HG03439 (cell line): ENCODE measurements around the gene CCDC192.
"Not testable (repeated sequence)": the region's sequence is repeated elsewhere in the genome, so short reads cannot be mapped to it uniquely, and the experiment has no call there.

Experiments used
- ATAC-seq: cut with Tn5 transposase; IDR thresholded peaks from one replicate; pipeline ENCODE4 v1.9.1; 2021; ENCODE audit warnings: mild to moderate bottlenecking, moderate library complexity; ENCODE audit not compliant: unreplicated experiment

CCDC192 gene, protein sequence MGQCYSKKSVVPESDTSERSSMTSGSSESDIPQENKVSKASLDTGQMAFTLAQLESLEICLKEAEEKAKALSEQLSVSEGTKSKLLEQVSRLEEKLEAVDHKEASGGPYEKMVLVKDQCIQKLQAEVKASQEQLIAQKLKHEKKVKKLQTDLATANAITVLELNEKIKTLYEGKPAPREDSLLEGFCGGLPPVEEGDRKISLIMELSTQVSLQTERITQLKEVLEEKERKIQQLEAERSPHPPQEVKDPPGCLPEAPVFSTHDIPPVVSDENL

DNA sequence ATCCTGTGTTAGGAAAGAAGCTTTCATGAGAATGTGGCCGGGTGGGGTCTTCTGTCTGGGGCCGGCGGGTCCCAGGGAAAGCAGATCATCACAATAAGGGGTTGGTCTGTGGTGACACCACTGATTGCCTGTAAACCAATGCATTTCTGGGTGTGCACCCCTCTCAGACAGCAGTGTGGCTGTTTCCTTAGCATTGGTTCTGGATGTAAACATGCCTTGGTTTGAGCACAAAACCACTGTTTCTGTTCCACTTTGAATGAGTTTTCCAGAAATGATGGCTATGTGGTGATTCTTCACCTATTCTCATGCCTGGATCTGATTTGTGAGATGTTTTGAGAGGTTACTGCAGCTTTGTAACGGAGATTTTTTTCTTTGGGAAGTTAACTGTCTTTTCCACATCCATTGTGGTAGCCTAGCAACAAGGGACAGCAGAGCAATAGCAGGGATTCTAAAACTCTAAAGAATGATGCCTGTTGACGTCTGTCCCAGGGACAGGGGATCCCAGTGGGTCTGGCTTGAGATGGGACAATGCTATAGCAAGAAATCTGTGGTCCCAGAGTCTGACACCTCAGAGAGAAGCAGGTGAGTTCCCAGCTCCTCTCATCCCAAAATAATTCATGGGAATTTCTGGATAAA lies at the start of gene CCDC192:
TSS of gene CCDC192 (plus strand) at position 466 of the 636 bp plus-strand sequence. CDS start at position 521, 55 bp downstream.
- no peak for ATAC-seq

DNA sequence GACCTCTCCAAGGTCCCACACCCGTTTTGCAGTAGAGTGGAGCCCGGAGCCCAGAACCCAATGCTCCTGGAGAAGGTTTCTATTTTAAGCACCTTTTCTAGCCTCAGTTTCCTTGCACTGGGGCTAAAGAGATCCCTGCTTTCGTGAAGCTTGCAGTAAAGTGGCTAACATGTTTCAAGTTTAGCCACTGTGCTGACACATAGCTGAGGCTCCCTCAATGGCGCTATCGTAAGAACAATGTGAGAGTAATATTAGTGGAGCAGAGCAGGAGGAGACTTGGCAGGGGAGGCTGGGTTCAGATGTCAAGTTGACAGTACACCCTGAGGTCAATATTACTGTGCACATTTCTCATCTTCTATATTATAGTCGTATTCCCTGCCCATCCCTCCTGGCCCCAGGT lies 46.4 kb upstream of the CCDC192 start:
- no peak for ATAC-seq

DNA sequence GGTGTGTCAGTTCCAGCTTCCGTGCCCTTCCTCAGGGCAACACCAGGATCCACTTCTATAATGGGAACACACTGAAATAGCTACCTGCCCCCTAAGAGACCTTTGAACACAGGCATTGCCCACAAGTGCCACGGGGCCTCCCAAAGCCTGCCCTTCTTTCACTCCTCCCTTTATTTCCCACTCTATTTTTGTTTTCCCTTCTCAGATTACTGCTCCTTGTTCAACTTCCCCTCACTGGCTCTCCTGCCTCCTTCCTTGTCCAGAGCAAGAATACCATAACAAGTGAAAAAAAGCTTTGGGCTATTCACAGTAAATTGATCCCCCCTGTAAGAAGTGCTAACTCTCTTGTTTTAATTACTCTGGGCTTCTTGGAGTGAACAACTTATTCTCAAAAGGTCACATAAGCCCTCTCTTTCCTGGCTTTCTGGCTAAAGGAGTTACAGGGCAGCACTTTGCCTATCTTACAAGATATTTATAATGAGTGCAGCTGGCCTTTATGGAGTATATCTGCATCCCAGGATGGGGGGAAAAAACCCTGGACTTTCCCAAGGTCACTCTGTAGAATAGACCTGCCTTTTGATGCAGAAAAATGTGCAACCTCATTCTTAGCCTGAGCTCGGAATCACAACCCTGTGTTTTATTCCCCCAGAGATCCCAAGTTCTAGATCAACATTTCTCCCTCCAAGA lies 43.0 kb upstream of the CCDC192 start:
- no peak for ATAC-seq

DNA sequence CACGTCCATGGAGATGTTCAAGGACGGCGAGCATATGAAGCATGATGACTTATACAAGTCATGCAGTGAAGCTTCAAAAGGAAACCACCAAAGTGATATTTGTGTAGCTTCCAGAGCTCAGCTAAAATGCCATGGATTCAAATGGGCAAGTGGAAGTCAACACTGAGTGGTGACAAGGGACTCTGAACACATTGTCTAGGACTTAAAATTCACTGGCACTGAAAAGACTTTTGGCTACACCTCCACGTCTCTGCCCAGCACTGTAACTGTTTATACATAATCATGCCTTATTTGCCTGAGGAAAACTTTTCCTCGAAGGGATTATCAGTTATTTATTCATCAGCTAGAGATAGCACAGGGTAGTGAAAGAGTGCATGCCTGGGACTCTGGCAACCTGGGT lies 39.1 kb upstream of the CCDC192 start:
- no peak for ATAC-seq

DNA sequence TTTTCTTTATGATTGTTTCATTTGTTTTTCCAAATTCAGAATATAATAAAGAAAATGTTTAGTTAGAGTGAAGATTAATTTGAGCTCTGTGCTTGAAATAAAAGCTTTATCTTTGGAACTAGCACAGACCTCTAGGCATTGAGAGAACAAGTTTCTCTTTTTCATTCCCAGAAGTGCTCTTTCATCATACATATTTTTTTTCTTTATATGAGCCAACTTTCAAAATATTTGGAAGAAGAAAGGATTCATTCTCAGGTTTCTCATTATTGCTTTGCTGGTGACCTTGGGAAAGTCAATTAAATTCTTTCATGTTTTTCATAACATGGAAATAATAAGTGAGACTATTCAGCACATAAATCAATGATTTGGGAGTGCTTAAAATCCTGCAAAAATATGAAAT lies 37.5 kb upstream of the CCDC192 start:
- ATAC-seq, result no peak

DNA sequence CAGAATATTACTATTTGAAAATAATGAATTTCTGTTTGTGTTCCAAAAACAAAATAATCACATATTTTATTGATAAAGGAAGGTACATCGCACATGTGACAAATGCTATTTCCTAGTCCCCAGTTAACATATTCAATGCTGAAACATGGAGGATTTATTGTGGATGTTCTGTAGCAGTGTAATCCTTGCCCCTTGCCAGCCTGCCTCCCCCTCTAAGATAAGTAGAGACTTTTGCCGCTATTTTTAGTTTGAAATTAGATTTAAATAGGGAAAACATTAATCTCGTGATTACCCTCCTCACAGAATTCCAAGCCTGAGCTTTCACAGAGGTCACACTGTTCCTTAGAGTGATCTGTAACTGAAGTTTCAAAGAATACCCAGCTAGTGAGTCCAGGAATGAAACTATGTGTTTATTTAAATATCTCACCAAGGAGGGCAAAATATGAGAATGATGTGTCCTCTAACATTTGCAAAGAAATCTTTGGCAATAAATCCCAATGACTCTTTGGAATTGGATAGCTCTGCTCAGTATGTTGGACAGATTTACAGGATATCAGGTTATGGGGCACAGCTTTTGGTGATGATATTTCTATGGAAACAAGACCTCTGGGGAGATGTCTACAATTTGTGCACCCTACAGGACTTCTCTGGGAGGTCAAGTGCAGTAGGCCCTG lies 37.0 kb upstream of the CCDC192 start:
- no peak for ATAC-seq

DNA sequence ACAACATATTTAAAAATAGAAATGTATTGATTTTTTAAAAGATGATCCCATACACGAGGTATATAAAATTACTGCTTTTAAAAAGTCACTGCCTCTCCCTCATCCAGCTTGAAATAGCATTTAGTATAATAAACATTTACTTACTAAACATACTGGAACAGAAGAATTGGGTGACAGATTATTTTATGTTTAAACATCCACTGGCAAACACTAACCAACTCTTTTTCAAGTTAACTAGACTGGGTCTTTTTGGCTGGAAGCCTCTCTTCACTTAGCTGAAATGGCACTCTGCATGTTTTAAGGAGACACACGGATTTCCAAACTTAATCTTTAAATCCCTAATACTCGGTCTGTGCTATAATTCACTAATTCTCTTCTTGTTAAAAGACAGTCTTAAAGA lies 35.3 kb upstream of the CCDC192 start:
- no peak for ATAC-seq

DNA sequence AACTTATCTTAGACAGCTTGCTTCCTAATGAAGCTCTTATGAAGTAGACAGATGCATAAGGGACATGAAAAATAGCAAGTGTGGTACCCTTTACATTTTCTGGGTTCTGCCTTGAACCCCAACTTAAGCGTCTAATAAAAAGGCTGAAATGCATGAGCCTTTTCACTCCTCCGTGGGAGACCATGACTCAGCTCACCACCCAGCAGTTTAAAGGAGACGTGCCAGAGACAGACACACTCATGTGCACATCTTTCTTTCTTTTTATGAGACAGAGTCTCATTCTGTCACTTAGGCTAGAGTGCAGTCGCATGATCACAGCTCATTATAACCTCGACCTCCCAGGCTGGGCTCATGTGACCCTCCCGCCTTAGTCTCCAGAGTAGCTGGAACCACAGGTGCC lies 32.0 kb upstream of the CCDC192 start:
- ATAC-seq, result no peak

DNA sequence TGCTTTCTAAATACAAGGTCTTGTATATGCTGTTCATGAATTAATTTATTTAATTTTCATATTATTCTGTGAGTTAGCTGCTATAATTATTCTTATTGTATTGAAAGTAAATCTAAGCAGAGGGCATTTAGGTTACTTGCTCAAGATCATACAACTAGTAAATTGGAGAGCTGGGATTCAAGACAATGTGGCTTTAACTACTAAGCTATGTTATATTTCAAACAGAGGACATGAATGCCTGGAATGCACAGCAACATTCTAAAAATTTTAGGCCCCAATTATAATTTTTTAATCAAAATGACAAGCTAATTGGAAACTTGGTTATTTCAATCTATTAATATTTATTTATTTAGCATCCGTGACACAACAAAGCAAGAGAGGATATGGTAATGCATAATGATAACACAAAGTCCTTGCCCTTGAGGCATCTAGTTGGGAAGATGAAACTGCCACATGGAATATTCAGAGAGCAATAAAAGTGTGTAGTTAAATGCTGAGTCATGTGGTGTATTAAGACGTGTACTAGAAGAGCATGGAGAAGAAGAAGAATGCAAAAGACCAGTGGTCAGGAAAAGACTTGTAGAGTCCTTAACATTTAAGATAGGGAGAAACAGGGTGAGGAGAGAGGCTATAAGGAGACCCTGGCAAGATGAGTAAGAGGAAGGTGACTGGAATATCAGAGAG lies 29.9 kb upstream of the CCDC192 start:
- ATAC-seq, result no peak

DNA sequence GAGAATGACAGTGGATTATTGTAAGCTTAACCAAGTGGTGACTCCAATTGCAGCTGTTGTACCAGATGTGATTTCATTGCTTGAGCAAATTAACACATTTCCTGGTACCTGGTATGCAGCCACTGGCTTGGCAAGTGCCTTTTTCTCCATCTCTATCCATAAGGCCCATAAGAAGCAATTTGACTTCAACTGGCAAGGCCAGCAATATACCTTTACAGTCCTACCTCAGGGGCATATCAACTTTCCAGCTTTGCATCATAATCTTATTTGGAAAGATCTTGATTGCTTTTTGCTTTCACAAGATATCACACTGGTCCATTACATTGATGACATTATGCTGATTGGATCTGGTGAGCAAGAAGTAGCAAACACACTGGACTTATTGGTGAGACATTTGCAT lies 26.2 kb upstream of the CCDC192 start:
- not testable (repeated sequence) for ATAC-seq

DNA sequence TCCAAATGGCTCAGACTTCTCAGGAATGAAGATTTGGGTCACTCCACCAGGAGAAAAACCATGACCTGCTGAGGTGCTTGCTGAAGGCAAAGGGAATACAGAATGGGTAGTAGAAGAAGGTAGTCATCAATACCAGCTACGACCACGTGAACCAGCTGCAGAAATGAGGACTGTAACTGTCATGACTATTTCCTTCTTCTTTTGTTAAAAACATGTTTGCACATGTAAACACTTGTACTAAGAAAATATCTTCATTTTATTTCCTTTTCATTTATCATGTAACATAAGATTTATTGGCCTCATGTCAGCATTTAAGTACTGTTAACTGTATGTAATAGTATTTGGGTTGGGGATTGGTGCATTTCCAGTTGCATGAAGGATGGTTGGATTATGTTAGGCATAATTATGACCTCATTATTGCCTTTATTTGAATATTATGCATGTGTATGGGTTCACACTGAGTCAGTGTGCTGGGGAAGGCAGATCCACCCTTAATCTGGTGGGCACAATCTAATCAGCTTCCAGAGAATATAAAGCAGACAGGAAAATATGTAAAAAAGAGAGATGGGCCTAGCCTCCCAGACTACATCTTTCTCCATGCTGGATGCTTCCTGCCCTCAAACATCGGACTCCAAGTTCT lies 23.4 kb upstream of the CCDC192 start:
- ATAC-seq, result not testable (repeated sequence)

DNA sequence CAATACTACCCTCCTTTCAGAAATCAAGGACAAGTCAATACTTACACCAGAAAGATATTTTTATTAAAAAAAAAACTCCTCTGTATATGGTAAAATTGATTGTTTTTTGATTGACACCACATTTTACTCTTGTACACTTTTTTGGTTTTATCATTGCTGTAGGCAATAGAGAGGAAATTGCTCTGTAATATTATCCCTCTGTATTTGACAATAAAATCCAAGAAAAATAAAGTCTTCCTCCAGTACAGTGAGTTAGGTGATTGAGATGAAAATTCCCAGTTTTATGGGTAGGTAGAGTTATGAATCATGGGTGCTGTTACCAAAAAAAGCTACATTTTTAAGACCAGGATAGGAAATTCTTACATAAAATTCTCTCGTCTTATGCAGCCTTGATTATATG lies 22.6 kb upstream of the CCDC192 start:
- no peak for ATAC-seq

DNA sequence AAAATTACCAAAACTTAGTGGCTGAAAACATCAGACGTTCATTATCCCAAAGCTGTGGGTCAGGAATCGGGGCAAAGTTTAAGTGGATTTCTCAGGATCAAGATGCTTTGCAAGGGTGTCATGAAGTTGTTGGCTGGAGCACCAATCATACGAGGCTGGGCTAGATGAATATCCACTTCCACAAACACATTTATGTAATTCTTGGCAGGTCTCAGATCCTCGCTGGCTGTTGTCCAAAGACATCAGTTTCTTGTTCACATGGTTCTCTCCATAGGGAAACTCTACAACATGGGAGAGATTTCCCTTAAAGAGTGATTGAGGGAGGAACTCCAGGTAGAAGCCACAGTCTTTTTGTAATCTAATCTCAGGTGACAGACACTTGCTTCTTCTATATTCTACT lies 20.2 kb upstream of the CCDC192 start:
- ATAC-seq, result no peak

DNA sequence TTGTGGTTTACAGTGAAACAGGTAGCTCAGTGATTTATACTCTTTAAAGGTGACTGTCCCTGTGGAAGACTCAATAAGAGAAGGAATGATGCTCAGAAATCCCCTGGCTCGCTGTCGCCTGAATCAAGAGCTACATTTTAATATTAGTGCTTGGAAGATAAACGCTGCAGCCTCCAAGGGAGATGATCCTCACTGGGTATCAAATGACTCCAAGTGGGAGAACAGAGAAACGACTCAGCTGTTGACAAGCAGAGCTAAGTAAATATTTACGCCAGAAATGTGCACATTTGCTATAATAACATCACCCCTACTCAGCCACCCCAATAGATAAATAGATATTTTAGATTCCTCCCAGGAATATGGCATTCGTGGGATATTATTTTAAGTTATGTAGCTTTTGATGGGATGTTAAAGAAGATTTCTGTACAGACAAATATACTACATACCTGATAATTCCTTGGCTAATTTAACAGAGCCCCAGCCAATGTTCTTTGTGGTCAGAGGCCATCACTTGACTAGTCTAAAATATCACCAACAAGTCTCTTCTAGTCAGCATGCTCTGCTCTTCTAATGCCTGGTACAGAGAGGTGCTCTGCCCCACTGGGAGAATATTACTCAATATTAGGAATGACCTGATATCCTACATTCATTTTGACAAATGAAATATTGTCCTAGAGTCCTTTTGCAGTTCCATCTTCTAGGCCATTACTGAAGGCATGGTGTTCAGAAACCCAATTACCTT lies 18.3 kb upstream of the CCDC192 start:
- ATAC-seq, result no peak

DNA sequence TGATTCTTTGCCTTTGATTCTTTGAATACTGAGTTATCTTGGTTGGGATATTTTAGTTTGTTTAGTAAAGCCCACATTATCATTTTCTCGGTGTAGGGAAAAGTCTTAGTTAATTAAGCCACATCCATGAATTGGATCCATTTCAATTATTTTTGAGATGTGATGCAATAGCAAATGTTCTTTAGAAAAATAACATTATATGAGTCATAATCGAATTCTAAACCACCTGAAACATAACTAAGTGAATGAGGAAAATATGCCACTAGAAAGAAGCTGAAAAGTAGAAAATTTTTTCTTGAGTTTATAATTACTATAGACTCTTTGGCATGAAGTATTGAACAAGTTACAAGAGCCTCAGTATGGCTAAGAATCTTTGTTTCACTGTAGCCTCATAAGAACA lies 17.5 kb upstream of the CCDC192 start:
- ATAC-seq, result no peak

DNA sequence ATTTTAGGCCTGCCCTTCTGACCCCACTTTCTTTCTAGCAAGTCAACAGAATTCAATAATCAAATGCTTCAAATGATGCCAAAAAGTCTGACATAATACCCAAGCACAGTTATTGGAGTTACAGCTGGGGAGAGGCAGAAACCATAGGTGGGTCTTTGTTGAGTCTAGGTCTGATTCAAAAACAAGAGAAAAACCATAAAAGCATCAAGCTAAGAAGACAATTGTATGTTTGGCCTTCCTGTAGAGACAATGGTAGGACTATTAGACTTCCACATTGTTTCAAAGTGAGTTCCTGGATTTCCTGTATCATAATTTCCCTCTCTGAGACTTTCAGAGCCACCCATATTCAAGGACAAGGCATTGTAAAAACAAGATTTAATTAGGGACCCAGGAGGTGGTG lies 16.8 kb upstream of the CCDC192 start:
- no peak for ATAC-seq

DNA sequence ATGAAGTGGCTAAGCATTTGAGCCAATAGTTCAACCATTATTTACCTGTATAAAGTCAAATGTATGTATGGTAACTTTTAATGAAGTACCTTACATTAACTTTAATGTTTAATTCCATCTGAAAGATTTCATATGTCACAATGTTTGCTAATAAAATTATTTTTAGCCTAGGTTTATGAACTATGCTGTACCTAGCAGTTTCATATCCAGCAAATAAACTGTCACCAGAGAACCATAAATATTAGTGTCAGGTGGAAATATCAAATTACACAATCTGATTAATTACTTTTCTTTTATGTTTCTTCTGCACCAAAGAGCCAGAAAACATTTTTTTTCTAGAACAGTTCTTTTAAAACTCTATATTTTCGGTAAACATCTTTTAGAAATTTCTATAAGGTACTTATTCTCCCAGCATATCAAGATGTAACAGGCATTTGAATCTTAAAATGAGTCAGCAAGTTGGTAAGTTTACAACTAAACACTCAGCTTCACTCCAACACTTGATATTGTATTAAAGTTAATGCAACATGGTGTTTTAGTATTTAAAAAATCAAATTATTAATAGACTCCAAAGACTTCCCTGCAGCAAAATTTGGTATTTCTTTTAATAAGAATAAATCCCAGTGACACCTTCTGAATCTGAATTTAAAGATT lies 8.5 kb upstream of the CCDC192 start:
- ATAC-seq, result no peak

DNA sequence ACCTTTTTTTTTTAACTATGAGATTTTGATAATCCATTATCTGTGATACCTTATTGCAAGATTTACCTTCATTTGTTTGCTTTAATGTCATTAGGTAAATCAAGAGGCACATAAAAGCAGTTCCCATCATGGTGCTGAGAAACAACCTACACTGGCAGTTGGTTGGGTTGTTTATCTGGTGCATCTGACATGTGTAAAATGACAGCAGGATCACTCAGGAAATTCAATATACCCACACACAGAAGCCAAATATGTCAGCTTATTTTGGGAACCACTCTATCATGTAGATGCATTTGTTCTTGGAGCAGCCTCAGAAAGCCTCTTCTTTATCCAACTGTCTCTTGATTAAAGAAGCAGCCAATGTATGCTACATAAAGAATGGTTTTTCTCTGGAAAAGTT lies 7.8 kb upstream of the CCDC192 start:
- no peak for ATAC-seq

DNA sequence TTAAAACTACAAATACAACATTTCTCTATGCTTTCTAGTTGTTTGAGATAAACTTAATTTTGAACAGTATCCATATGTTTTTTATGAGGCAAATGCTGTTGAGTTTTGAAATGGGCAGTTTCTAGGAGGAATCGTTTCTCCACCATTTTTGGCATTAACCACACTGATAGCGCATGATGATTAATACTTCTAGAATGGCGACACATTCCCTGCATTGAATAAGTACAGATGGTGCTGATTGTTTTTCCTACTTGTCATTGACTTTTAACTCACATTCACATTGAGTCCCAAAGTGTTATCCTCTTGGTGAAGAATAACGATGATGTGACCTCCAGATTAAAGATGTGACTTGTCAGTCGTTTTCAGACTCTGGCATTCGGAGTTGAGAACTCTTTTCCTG lies 6.5 kb upstream of the CCDC192 start:
- ATAC-seq, result no peak
